GM18951 (cell line): Measurements from ENCODE around the gene CRX.
"Not testable (repeated sequence)": the region's sequence is repeated elsewhere in the genome, so short reads cannot be mapped to it uniquely, and the experiment has no call there.

Experiments used
- POLR2A ChIP-seq: IDR thresholded peaks from 4 replicates; pipeline ENCODE4 v1.6.1; 2011; ENCODE audit warnings: mild to moderate bottlenecking; ENCODE audit not compliant: insufficient read length, insufficient read depth; ENCODE audit errors: extremely low read depth
- in situ Hi-C: fragments of 300-500 bp; cut with MboI; formaldehyde crosslinking; loops from one replicate; pipeline ENCODE4 v1.12.0; 2022; ENCODE audit warnings: low sequenced_read_pairs, mixed read lengths, inconsistent platforms; ENCODE audit not compliant: unreplicated experiment

The CRX gene

DNA sequence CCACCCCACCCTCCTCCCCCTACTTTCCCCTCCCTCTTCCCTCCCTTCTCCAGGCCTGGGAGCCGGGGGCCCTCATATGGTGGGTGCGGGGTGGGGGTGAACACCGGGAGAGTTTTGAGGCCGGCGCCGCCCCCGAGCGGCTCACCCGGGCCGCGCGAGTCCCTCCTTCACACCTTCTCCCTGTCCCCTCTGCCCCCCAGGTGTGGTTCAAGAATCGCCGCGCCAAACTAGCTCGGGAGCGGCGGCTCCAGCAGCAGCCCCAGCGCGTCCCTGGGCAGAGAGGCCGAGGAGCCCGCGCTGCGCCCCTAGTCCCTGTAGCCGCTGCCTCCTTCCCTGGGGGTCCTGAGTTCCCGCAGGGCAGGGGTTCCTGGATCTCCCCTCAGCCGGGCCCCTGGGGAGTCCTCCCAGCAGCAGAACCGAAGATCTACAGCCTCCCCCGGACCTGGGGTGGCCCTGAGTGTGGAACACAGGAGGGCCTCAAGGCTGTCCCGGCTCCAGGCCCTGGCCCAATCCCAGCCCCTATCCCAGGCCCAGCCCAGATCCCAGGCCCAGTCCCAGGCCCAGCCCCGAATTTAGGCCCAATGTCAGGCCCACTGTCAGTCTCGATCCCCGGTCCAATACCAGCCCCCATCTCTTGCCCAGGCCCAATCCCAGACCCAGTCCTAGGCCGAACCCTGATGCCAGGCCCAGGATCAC, 39.0 kb downstream of the CRX start:
- in situ Hi-C loops: no loop called here
- no peak for TF ChIP-seq POLR2A

DNA sequence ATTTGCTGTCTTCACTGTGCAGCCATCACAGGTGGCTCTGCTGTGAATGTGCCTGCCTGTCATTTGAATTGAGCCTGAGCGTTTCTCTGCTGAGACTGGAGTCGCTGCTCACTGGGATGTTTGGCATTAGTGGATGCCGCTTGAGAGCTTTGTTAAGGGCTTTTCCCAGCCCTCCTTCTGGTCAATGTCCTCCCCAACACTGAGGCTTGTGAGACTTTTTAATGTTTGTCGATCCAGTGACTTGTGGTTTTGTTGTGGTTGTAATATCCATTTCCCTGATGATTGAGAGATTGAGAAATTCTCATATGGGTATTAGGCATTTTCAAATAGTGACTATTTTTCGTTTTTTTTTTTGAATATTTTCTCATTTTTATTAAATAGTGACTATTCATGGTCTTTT, 39.9 kb downstream of the CRX start:
- no peak for TF ChIP-seq POLR2A
- in situ Hi-C loops: no loop called here

- in situ Hi-C loops: no loop called here
- no peak for TF ChIP-seq POLR2A
Measured at GRCh38 chr19:47863514-47863936, 41.8 kb downstream of the CRX start.

DNA sequence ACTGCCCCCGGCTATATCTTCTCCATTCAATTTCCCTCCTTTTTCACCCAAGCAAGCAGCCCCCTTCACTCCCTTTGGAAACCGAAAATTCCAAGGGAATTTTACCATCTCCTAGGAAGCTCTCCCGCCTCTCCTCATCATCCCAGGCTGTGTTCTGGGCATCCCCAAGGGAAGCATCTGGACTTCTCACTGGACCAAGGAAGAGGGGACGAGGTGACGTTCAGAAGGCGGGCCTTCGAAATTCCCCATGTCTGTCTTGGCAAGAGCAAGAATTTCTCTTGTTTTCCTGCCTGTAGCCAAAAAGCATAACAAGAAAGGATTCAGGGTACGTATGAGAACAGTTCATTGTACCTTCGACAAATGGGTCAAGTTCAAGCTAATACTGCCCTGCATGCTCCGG, 43.4 kb downstream of the CRX start:
- in situ Hi-C loops: no loop called here
- no peak for TF ChIP-seq POLR2A

DNA sequence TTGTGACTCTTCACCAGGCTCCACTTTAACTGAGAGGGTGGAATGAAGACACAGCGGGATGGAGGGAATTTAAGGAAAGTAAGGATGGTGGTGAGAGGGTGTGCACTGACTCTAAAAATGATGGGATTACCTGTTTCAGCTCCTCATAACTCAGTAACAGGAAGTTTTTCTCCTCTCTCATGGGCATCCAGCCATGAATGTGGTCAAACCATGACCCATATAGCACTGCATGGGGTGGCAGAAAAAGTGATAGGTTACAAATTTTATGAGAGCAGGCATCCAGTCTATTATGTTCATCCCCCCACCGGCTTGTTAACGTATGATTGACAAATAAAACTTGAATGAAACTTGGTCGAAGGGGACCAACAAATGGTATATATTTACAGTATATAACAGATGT, 57.2 kb downstream of the CRX start:
- TF ChIP-seq POLR2A: no peak
- in situ Hi-C loops: no loop called here

DNA sequence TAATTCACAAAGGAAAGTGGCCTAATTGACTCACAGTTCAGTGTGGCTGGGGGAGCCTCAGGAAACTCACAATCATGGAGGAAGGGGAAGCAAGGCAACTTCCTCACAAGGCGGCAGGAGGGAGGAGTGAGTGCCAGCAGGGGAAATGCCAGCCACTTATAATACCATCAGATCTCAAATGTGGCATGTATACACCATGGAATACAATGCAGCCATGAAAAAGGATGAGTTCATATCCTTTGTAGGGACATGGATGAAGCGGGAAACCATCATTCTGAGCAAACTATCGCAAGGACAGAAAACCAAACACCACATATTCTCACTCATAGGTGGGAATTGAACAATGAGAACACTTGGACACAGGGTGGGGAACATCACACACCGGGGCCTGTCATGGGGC, 57.6 kb downstream of the CRX start:
- in situ Hi-C loops: not testable (repeated sequence)

- in situ Hi-C loops: no loop called here
Measured at GRCh38 chr19:47881757-47882156, 60.0 kb downstream of the CRX start.

GRCh38 chr19:47882890-47883289, 61.2 kb downstream of the CRX start:
- no peak for TF ChIP-seq POLR2A
- in situ Hi-C loops: no loop called here

More at GRCh38 chr19:47881757-47882156, 60.0 kb downstream of the CRX start:
- no peak for TF ChIP-seq POLR2A

GRCh38 chr19:47885067-47885463, 63.3 kb downstream of the CRX start:
- in situ Hi-C loops: no loop called here
- no peak for TF ChIP-seq POLR2A

DNA sequence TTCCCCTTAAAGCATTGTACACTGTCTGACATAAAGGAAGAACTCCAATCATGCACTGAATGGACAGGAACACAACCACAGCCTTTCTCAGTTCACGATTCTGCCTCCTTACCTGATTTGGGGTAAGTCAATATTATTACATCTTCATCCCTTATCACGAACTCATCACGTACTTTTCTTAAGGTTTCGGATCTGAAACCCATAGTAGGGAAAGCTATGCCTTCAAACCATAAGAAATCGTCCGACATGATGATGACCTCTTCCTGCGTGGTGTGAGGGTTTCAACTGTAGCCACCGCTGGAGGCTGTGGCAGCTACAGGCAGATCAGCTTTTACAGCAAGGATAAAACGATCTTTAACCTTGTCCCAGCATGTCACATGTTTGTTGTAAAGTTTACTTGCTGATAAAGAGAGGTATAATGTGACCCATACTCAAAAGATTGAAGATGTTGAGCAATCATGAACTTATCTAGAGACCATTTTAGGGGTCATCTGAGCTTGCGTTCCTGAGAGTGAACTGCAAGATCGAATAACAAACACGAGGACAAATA, 64.3 kb downstream of the CRX start, which contains the start of gene SULT2A1:
Gene SULT2A1 (minus strand): TSS at position 306 of the 550 bp plus-strand sequence. CDS start 58 bp downstream, at position 248.
- in situ Hi-C loops: no loop called here
- TF ChIP-seq POLR2A: no peak

DNA sequence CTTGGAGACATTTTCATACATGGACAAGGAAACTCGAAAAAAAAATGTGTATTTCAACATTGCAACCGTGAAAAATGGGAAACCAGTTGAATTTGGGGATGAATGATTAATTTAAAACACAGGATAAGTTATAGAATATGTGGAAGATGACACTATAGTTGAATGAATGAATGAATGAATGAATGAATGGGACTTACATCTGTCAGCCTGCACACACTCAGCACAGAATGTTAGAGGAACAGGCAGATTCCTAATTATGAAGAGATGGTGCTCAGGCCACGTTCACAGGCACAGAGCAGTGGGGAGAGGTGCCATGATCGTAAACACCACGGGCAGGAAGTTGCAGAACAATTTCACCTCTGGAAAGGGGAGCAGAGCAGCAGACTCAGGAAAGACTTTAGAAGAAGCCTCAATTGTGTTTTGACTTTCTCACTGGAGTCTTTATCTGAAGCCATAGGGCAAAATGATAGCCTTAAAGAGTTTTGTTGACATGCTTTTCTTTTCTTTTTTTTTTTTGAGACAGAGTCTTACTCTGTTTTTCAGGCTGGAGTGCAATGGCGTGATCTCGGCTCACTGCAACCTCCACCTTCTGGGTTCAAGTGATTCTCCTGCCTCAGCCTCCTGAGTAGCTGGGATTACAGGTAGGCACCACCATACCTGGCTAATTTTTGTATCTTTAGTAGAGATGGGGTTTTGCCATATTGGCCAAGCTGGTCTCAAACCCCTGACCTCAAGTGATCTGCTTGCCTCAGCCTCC, 69.3 kb downstream of the CRX start:
- in situ Hi-C loops: no loop called here
- TF ChIP-seq POLR2A: no peak

DNA sequence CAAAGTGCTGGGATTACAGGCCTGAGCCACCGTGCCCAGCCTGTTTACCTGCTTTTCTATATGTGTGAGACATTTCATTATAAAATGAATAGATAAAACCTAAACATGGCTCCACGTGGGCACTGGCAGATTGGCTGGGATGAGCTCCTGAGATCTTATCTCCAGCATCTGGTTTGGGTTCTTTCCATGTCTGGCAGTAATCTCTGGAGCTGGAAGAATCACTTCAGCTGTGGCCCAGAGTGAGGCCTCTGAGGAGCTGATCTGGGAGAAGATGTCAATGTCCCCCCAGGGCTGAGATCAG, 69.8 kb downstream of the CRX start:
- TF ChIP-seq POLR2A: no peak
- in situ Hi-C loops: no loop called here

DNA sequence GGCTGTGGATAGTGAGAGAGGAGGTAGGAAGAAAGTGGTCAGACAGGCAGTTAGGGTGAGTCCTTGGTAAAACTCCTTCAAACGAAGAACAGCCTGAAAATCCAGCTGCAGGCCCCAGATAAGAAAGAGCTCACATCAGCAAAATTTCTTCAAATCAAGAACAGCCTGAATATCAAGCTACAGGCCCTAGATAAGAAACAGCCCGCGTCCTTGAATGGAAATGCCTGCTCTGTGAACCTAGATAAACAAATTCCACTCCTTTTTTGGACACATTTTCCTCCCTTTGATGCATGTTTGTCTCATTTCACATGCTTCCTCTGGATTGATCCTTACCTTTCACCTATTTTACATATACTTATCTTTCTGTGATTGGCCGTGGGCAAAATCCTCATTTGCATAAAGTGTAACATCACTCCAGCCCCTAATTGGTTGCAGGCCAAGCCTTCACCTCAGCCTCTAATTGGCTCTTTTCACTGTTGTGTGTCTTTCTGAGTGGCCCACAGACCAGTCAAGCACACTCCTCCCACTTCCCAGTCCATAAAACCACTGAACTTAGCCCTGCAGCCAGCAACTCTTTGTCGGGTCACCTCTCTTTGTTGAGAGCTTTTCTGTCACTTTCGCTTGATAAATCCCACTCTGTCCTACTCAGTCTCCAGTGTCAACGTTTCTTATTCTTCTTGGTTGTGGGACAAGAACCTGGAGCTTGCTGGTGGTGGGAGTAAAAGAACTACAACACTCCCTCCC, 70.4 kb downstream of the CRX start:
- in situ Hi-C loops: no loop called here

More for the DNA sequence above, 70.4 kb downstream of the CRX start:
- no peak for TF ChIP-seq POLR2A
